Posterior vena cava (tissue), 2 donors: Measurements from ENCODE around the gene EPN2. TPM values are rescaled to one million over a fixed set of nuclear protein-coding genes. Genes with fewer than 3 reads are reported as not detected.

ENCODE experiments used
- DNase-seq: peaks from one replicate; pipeline ENCODE4 v3.0.0-alpha.2; 2020; ENCODE audit warnings: low spot score
- intact Hi-C, 2 donors: fragments of 100-400 bp; cut with DNase I; formaldehyde crosslinking; loops; one replicate each; pipeline versions ENCODE4 v1.14.1 to v1.14.2; 2022 to 2023
- total RNA-seq, 2 donors: library from RNA; stranded (reverse); fragmentation: NEBNext Ultra II Directional; extraction: Animal tissue kit (Norgen Biotek cat#: 25700); gene quantifications; one replicate each; pipeline ENCODE4 v1.2.1, GENCODE V29; 2021
- donor health status: DM: yes; HTN: yes; CAD: no.
- donor health status: DM: yes; HTN: yes; CAD: no.

The EPN2 gene
- total RNA-seq, 2 donors from 2014 or later = 50.7 to 67.6 TPM

DNA sequence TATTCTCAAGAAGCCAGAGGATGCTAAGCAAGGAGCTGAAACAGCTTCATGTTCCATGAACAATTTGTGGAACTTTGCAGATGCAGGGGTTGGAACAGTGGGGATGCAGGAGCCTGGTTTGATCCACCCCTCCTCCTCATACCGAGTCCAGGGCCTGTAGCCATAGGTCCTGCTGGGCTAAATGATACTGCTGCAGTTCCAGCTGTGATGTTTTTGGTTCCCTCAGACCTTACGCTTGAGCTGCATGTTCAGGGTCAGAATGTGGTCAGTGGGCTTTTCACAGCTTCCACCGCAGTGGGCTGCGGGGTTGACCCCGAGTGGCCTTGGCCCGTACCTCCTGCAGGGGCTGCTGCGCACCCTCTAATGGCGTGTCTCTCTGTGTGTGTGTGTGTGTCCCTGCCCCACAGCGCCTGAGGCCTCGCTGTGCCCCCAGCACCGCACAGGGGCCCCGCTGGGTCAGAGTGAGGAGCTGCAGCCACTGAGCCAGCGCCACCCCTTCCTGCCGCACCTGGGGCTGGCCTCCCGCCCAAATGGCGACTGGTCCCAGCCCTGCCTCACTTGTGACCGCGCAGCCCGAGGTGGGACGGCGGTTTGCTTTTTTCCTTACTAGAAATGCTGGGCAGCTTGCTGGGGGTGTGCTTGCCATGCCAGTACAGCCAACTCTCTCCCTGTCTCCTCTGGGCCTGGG is 48.2 kb downstream of the EPN2 start:
- DNase-seq = no peak
- intact Hi-C loops = no loop called here

DNA sequence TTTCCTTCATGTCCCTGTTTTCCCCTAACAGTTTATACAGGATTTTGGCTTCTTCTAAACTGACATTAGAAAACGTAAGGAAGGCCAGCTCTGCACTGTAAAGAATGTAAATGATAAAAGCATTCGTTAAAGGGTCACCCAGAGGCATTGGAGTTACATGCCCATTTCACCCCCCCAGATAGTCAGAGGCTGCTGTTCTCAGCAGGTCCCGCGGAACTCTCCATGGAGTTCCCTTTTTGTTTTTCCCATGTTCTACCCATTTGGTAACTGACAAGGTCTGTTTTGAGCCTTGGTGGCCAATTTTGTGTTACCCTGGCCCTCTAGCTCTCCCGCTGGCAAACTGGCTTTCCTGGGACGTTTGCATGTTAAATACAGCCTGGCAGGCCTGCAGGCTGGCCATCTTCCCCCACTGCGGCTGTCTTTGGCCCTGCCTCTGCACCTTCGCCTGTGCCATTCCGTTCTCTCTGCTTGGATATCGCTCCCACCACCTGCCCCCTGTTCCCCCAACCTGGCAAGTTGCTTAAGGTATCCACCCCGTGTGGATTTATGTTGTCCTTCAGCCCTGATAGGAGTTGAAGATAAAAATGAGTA is 49.7 kb downstream of the EPN2 start:
- no peak for DNase-seq
- intact Hi-C loops = no loop called here

DNA sequence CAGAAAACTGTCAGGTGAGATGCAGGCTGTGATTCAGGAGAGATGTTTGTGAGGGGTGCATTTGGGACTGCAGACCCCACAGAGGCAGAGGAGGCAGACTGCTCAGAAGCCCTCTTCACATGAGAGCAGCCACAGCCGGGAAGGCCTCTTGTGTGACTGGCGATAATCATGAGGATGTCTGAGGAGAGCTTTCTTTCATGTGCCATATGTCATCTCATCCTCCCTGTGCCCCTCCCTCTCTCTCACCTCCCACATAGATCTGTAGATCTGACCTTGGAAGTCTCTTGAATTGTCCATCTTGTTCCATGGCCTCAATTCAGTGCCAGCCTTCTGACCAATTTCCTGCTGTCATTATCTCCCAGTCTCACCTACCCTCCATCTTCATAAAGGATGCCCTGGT is 50.5 kb downstream of the EPN2 start:
- no peak for DNase-seq
- intact Hi-C loops = no loop called here

DNA sequence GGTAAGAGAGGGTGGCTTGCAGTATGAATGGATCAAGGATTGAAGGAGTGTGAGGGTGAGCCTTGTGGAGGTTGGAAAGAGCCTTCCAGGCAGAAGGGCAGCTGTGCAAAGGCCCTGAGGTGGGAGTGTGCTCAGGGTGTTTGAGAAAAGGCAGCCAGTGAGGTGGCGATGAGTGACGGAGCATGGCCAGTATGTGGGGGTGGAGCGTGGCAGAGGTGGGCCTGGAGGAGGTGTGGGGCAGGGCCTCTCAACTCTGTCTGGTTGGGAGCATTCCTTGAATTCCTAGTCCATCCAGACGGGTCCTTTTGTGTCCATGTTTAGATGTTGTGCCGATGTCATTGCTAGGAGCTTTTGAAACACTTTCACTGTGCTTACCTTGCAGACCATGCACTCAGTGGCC is 51.3 kb downstream of the EPN2 start:
- DNase-seq = no peak
- intact Hi-C loops = no loop called here

DNA sequence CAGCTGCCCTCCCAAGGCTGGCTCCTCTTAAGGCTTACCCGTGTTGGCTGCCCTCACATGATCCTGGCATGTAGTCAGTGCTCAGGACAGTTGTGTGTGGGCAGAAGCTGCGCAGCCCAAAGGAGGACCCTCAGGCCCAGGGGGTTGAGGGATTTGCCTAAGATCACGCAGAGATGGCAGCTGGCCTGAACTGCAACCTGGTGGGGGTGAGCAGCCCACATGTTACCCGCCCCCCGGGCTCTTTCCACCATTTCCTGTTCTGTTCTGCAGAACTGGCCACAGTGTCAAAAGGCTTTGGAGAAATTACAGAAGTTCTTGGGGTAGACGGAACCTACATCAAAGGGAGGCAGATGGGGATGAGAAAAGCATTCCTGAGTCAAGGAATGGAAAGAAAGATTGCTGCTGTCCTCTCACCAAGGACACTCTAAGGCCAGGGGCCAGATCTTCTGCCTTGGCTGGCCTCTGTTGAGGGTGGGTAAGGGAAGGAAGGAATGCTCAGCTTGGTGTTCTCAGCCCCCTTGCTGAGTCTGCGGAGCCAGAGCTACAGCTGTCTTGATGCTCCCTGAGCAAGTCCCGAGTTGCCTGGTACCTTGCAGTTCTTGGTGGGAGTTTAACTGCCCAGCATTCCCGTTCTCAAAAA is 53.0 kb downstream of the EPN2 start:
- intact Hi-C loops = no loop called here
- DNase-seq = no peak

DNA sequence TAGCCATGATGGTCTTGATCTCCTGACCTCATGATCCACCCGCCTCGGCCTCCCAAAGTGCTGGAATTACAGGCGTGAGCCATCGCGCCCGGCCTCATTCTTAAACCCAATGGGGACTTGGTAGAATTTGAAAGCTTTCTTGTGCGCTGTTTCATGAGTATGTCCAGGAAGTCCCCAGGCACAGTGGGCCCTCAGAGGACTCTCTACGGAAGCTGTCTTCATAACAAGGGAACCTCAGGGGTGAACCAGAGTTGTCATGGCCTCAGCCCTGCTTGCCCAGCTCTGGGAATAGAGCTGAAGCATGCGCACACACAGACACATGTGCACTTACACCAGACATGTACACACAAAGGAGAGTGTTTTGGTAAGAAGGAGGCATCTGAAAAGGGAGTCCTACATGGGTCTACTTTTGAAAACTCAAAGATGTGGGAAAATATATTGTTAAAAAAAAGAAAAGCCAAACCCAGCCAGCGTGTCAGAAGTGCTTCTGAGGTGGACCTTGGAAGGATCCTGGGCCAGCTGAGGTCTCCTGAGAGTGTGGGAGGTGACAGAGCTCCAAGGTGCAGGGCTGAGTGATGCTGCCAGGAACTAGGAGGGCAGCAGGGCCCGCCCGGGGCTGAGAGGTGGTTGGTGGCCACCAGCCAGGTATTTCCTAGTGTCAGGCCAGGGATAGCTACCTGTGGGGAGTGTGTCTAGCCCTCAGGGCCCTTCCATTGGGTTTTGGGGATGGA is 54.6 kb downstream of the EPN2 start:
- no peak for DNase-seq
- intact Hi-C loops = no loop called here

DNA sequence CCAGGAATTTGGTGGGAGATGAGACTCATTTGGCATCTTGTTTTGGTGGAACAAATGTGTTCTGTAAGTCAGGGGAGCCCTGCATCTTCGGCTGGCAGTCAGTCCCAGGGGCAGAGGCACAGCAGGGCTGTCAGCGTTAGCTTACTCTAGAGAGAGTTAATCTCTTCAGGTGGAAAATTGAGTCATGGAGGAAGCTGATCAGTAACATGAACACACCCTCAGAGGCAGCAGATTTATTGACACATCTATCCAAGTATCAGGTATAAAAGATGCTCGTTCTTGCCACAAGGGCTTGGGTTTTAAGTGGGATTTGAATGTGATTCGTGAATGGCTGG is 55.2 kb downstream of the EPN2 start:
- DNase-seq = no peak
- intact Hi-C loops = no loop called here

DNA sequence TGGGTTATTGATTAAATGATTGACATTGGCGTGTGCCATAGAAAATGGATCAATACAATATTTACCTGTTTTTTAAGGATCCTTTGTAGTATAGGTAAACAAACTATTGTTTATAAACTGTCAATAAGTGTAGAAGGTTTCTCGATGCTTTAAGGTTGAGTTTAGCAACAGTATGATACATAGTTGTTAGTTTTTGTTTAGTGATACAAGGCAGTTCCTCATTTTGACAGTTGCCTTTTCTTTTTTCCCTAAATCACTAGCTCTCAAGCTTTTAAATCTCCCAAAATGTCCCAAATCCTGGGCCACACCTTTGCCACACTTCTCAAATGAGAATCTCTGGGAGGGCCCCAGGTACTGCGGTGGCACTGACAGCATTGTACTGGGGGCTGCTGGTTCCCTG is 57.3 kb downstream of the EPN2 start:
- DNase-seq = no peak
- intact Hi-C loops = no loop called here

DNA sequence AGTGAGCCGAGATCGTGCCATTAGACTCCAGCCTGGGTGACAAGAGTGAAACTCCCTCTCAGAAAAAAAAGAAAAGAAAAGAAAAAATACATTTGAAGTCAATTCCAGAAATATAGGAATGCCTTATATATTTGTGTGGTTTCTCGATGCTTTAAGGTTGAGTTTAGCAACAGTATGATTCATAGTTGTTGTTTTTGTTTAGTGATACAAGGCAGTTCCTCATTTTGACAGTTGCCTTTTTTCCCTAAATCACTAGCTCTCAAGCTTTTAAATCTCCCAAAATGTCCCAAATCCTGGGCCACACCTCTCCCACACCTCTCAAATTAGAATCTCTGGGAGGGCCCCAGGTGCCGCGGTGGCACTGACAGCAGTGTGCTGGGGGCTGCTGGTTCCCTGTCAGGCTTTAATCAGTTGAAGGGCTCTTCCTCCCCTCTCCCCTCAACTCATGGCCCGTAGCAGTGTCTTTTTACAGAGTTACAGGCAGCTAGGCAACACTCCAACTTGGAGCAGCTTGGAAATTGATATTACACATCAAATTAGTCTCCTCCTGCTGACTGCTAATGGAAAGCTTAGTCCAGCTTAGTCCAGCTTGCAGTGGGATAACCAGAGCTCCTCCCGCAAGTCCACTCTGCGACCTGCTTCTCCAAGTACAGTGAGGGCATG is 58.4 kb downstream of the EPN2 start:
- DNase-seq = no peak
- intact Hi-C loops = no loop called here

DNA sequence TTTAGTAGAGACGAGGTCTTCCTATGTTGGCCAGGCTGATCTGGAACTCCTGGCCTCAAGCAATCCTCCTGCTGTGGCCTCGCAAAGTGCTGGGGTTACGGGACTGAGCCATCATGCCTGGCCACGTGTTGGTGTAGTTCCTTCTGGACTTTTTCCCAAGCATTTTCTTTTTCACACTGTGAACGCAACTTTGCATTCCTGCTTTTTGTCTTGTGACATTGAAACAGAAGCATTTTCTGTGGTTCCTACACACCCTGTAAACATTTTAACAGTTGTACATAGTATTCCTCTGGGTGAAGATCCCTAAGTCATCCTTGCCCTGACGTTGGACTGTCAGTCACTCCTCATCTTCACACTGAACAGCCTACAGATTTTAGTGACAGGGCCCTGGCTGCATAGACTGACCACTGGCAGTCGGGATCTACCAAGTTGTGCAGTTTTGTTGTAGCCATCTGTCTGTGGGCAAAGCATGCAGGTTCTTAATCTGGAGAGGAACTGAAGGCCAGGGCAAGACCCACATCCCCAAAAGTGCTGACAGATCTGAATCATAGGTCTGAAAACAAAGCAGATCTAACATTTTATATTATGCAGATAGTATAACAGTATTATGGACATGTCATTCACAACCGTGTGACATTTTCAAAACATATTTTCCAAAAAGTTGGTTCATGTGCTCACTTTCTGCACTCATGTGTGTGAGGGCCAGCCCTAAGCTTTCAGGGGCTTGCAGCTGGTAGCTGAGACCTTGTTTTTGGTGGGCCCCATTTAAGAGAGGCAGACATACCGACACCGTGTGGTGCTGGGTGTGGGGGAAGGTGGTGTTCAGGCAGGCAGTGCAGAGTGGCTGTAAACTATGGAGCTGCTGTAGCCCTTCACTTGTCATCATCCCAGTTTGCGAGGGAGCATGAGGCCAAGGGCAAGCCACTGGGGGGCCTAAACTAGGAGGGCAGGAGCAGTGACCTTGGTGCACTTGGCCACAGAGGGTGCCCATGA is 59.9 kb downstream of the EPN2 start:
- intact Hi-C loops = no loop called here
- DNase-seq = no peak

DNA sequence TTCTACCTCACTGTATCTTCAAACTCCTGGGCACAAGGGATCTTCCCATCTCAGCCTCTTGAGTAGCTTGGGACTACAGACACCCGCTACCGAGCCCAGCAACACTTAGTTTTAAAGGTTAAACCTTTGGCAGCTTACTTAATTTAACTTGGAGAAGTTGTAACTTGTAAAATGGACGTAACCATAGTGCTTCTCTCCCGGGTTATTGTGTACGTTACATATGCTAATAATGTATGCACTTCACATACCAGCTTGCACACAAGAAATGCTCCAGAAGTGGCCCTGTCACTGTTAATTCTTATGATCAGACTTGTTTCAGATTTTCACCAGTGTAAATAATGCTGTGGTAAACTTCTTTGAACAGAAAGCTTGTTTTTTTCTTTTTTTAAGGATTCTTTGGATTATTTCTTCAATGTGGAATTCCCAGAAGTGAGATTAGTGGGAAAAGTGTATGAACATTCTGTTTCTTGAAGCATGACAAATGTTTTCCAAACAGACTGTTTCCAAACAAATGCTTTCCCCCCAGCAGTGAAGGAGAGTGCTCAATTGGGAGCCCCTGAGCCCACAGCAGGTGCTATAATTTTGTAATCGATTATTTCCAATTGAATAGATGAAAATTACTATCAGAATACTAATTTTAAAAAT is 61.5 kb downstream of the EPN2 start:
- intact Hi-C loops = no loop called here
- no peak for DNase-seq

DNA sequence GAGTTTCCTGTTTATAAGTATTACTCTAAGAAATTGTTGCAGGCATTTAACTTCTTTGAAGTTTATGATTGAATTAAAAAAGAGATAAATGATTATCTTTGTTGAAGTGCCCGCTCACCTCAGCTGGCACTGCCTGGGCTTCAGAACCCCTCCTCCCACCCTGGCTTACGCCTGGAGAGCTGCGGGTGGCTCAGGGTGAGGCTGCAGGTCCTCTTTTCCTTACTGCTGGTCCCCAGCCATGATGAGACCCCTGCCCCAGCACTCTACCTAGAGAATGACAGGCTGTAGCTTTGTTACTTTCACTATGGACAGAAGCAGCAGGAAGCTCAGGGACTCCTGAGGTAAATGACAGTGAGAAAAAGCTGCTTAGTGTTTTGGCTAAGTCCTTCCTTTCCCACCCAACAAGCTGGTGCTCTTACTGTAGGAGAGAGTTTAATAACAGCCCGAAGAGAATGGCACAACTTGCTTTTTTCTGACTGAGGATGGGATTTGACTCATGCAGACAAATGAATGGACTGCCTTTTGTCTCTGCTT is 62.1 kb downstream of the EPN2 start:
- intact Hi-C loops = no loop called here
- no peak for DNase-seq

DNA sequence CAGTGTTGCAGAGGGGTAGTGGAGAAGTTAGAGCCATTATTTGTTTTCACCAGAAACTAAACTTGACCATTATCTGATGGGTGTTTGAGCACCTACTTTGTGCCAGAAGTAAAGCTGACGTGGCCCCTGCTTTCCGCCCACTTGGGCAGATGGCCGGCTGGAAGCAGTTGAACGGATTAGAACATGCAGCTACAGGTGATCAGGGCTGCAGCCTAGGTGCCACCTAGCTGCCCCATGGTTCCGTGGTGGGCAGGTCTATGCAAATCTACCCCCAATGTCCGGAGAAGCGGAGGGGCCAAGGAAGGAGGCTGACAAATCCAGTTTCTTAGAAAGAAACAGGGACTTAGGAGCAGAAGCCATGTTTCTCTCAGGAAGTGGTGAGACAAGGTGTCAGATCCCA is 62.7 kb downstream of the EPN2 start:
- no peak for DNase-seq
- intact Hi-C loops = no loop called here

DNA sequence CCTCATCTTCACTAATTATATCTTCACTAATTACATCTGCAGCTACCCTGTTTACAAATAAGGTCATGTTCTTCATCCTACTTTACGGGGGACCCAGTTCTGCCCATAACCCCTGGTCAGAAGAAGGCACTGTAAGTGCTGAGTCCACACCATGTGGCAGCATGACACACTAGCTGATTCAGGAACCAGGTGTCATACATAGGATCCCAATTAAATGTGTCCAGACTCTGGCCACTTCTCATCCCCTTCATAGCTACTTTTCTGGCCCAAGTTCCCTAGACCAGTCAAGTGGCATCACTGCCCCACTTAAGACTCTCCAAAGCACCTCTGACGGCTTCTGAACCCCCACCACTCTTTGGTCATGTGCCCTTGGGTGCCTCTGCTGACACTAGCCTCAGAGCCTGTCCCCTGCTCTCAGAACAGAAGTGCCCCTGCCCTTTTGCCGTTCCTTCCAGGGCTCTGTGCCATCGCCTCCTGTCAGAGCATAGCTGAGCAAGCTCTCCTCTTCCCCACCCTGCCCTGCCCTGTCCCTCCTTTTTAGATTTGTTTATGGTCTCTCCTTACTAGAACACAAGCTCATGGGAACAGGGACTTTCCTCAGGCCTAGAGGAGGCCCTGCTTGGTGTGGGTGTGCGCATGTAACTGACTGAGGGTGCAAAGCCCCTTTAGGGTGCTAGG is 64.2 kb downstream of the EPN2 start:
- peak; percentile 40 for DNase-seq
- intact Hi-C loops = no loop called here

DNA sequence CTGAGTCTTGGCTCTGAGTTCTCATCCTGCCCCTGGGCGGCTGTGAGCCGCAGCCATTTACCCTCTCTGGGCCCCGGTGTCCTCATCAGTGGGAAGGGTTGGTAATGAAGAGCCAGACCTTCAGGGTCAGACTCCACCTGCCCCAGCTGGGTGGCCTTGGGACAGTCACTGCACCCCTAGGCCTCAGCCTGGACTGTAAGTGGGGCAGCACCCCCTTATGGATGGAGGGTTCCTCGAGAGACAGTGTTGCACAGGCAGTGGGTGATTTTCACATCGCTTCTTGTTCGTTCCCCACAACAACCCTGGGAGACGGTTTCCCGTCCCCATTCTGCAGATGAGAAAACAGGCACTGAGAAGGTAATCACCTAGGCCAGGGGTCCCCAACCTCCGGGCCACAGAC is 64.8 kb downstream of the EPN2 start:
- intact Hi-C loops = no loop called here
- no peak for DNase-seq

DNA sequence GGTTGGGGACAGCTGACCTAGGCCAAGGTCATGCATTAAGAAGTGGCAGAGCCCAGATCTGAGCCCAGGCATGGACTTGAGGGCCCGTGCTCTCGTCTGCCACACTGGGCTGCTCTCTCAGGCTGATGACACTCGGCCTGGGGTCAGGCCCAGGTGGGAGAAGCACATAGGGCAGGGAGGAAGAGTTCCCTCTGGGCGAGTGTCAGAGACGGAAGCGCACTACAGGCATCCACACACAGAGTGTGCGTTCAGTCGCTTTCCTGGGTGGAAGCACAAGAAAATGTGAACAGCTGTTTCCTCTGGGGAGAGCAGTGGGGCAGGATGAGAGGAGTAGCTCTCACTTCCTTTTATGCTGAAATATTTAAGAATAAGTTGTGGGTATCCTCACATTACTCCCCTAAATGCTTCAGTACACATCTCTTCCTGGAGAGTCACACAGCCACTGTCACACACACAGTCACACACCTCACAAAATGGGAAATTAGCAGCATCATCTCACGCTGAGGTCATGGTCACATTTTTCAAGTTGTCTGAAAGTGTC is 65.7 kb downstream of the EPN2 start:
- intact Hi-C loops = no loop called here
- peak; percentile 74 for DNase-seq

DNA sequence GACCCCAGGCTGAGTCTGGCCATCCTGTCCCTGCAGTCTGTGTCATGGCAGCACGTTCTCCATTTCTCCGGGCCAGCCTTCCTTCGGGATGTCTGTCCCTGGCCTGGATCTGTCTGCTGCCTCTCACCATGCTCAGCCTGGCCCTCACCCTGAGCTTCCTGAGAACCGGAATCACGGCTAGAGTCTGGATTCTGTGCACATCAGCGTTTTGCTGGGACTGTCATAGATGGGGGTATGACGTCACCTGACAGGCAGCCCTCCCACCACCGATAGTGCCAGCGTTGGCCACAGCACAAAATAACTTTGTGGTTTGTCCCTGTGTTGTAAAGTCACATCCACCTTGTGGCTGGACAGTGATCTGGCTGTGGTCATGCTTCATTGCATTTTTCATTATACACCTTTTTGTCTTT is 66.2 kb downstream of the EPN2 start:
- DNase-seq = peak; percentile 74
- intact Hi-C loops = no loop called here
